NCI-H446 (cell line): Measurements from ENCODE around the gene TACC2.

Experiments
- DNase-seq, 2 experiments: peaks; one replicate each; lab custom pipeline; 2025; lab: John Stamatoyannopoulos, UW

TACC2 gene

GRCh38 chr10:122030200-122030552 lies 41.2 kb downstream of the TACC2 start:
- no peak for DNase-seq

- DNase-seq: no peak
Measured at GRCh38 chr10:122033224-122033926, 44.4 kb downstream of the TACC2 start.

GRCh38 chr10:122034149-122034756 lies 45.3 kb downstream of the TACC2 start:
- DNase-seq: no peak

GRCh38 chr10:122040786-122041185 lies 51.8 kb downstream of the TACC2 start:
- no peak for DNase-seq

- no peak for DNase-seq
Measured at GRCh38 chr10:122042836-122043235, 53.9 kb downstream of the TACC2 start.

GRCh38 chr10:122044045-122044661 lies 55.2 kb downstream of the TACC2 start:
- DNase-seq: peak in 1 of 2 experiments; percentile 32

- DNase-seq: peak; percentile 13 to 68
Measured at GRCh38 chr10:122044713-122045112, 55.8 kb downstream of the TACC2 start.

- no peak for DNase-seq
Measured at GRCh38 chr10:122045212-122045611, 56.2 kb downstream of the TACC2 start.

- DNase-seq: no peak
Measured at GRCh38 chr10:122047560-122047959, 58.6 kb downstream of the TACC2 start.

- no peak for DNase-seq
Measured at GRCh38 chr10:122049076-122049475, 60.1 kb downstream of the TACC2 start.

GRCh38 chr10:122050311-122050710 lies 61.3 kb downstream of the TACC2 start:
- DNase-seq: no peak

- DNase-seq: no peak
Measured at GRCh38 chr10:122050811-122051210, 61.8 kb downstream of the TACC2 start.

GRCh38 chr10:122051609-122052385 lies 62.8 kb downstream of the TACC2 start:
- peak in 1 of 2 experiments; percentile 21 for DNase-seq

- DNase-seq: no peak
Measured at GRCh38 chr10:122052701-122053100, 63.7 kb downstream of the TACC2 start.

- no peak for DNase-seq
Measured at GRCh38 chr10:122053314-122053713, 64.4 kb downstream of the TACC2 start.

- no peak for DNase-seq
Measured at GRCh38 chr10:122054048-122055025, 65.4 kb downstream of the TACC2 start.

GRCh38 chr10:122055252-122055651 lies 66.3 kb downstream of the TACC2 start:
- DNase-seq: no peak

GRCh38 chr10:122056431-122057094 lies 67.6 kb downstream of the TACC2 start:
- no peak for DNase-seq

GRCh38 chr10:122057841-122058413 lies 69.0 kb downstream of the TACC2 start:
- no peak for DNase-seq

GRCh38 chr10:122060250-122060649 lies 71.3 kb downstream of the TACC2 start:
- no peak for DNase-seq
